ENCODE results near the gene SELPLG.
A peak's percentile ranks its signal among the peaks of the same experiment; 100 is the strongest.
"Not testable (repeated sequence)": the region's sequence is repeated elsewhere in the genome, so short reads cannot be mapped to it uniquely, and the experiment has no call there.

The SELPLG gene

DNA sequence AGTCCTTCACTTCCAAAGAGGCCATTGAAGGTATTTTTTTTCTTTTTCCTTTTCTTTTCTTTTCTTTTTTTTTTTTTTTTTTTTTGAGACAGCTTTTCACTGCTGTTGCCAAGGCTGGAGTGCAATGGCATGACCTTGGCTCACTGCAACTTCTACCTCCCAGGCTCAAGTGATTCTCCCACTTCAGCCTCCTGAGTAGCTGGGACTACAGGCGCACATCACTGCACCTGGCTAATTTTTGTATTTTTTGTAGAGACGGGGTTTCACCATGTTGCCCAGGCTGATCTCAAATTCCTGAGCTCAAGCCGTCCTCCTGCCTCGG lies 14.8 kb downstream of the SELPLG start:
- DNase-seq (ENCODE audit: low read depth in 2 of 2), result not testable (repeated sequence)

DNA sequence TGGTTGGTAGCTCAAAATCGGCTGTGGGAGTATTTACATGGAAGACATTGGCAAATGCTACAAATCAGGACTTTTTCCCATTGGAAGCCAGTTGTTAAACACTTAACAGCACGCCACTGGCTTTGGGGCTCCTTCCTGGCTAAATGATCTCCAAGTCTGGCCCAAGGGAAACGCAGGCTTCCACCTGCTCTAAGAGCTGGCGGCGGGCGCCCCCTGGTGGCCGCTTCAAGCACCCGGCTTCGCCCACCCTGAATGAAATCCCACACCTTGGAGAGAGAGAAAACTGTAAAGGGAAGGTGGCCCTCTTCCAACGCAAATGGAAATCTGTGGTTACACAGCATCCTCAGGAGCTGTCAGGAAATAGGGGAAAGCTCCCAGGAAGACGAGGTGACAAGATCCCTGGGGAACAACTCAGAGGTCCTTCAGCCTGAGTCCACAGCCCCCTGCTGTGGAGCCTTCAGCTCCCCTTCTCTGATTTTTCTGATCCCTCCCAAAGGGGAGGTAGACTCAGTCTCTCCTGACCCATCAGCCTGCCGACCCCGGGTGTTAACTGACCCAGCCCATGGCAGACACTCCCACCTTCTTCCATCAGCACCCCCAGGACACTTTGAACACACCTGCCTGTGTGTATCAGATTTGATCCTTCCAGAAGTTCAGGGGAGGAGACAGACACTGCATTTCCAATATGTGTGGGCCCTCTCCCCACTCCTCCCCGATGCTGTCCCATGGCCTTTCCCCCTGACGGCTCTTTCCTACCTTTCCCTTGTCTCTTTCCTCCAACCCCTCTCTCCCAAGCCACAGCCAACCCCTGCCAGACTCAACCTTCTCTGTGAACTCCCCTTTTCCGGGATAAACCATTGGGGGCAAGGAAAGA lies 15.4 kb downstream of the SELPLG start:
- DNase-seq (ENCODE audit: low read depth in 2 of 2), result peak in 1 of 2 donors; percentile 55

DNA sequence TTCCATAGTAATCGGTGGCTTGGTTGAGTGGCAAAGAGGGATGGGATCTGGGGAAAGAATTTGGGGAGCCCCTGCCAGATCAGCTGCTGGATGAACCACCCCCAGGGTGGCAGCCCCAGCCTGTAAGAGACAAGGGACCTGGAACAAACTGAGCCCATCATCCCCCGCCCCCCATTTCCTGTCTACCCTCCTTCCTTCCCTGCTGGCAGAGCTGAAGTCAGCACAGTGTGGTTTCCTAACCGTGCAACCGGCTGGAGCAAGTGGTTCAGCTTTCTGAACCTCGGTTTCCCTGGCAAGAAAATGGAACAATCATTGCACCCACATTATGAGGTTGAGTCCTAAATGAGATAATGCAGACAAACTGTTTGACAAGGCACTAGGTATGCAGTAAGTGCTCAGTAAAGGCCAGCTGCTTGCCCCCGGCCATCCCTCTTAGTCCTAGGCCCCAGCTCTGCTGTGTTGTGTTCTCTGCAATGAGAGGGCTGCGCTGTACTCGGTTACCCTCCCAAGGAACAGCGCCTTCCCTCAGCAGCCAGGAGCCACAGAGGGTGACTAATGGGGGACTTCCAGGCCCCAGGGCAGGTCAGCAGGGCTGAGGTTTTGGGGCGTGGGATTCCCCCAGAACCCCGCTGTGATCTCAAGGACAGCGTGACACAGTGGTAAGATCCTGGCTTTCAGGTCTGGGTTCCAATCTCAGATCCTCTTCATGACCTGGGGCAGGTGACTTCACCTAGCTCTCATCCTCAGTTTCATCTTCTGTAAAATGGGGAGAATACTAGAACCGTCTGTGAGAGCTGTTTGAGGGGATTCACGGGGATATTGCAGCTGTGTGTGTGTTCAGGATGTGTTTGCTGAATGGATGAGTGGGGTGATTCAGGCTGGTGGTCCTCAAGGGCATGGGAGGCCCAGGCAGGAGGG lies 16.5 kb downstream of the SELPLG start:
- peak; percentile 70 to 76 for DNase-seq (ENCODE audit: low read depth in 2 of 2)

DNA sequence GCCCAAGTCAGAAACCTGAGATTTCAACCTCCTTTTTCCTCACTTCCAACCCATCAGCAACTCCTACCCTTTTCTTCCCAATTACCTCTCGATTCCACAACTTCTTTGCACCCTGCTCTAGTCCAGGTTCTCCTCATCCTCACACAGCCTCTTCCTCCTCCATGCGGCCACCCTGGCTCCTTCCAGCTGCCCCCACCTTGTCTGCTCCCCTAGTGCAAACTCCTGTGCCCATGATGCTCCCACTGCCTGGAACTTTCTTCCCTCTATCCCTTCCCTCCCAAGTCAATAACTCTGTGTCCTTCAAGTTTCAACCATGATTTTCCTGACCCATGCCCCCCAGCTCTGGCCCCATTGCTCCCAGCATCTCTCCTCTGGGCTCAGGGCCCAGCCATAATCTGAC lies 17.3 kb downstream of the SELPLG start:
- no peak for DNase-seq (ENCODE audit: low read depth in 2 of 2)

DNA sequence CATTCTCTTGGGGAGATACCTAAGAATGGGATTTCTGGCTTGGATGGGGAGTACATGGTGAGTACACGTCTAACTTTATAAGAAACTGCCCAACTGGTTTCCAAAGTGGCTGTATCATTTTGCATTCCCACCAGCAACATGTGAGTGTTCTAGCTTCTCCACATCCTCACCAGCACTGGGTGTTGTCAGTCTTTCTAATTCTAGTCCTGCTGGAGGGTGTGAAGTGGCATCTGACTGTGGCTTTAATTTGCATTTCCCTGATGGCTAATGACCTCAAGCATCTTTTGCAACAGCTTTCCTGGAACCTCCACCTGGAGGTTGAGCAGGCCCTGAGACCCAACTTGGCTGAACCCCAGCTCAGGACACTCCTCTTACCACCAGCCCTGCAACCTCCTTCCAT lies 17.8 kb downstream of the SELPLG start:
- no peak for DNase-seq (ENCODE audit: low read depth in 2 of 2)

DNA sequence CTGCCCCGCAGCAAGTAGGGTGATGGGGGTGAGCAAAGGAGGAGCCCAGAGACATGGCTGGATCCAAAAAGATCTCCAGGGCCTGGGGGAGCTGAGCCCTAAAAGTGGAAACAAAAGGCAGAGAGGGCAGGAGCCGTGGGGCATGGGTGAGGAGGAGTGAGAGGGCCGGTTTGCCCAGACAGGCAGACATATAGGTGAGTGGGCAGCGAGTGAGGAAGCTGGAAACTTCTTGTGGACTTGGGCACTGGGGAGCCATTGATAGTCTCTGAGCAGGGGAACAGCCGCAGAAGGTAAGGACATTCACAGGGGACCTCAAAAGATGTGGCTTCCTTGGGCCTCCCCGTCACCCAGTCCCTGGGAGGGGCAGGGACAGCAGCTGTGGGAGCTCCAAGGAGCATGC lies 19.1 kb downstream of the SELPLG start:
- no peak for DNase-seq (ENCODE audit: low read depth in 2 of 2)

DNA sequence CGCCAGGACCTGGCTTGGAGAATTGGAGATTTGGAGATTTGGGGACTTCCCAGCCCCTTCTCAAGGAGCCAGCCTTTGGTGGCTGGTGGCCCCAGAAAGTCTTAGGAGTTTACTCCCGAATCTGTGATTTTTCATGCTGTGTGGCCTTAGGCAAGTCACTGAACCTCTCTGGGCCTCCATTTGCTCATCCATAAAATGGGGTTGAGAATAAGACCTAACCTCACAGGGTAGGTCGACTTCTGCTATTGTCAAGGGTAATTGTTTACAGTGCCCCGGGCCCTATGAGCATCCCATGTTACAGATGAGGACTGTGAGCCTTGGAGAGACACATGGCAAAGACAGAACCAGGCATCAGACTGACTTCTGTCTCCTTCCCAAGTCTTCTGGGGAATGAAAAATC lies 19.7 kb downstream of the SELPLG start:
- DNase-seq (ENCODE audit: low read depth in 2 of 2), result no peak

DNA sequence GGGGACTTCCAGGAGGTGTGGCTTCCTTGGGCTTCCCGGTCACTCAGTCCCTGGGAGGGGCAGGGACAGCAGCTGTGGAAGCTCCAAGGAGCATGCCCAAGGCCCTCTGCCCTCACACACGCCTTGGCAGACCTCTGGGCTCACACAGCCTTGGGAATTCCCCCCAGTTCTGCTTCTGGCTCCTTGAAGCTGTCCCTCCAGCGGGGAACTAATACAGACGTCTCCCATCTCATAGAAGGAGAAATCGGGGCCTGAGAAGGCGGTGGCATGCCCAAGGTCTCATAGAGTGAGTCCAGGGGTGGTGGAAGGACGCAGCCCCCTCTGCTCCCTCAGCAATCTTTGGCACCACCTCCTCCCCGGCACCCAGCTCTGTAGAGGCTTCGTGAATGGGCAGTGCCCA lies 20.1 kb downstream of the SELPLG start:
- no peak for DNase-seq (ENCODE audit: low read depth in 2 of 2)

DNA sequence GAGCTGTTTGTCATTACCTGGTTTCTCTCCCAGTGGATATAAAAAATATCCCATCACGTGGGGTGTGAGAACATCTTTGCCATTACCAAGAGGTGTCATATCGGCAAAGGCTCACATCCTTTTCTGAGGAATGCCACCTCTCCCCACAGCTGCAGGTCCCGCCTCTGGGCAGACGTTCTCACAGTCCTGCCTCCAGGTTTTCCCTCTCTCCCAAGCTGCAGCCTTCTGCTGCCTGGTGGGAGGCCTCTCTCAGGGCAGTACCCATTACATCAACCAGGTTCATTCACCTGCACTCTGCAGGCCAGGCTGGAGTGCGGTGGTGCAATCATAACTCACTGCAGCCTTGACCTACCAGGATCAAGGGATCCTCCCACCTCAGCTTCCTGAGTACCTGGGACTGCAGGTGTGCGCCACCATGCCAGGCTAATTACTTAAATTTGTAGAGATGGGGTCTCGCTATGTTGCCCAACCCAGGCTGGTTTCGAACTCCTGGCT lies 20.9 kb downstream of the SELPLG start:
- DNase-seq (ENCODE audit: low read depth in 2 of 2), result no peak

DNA sequence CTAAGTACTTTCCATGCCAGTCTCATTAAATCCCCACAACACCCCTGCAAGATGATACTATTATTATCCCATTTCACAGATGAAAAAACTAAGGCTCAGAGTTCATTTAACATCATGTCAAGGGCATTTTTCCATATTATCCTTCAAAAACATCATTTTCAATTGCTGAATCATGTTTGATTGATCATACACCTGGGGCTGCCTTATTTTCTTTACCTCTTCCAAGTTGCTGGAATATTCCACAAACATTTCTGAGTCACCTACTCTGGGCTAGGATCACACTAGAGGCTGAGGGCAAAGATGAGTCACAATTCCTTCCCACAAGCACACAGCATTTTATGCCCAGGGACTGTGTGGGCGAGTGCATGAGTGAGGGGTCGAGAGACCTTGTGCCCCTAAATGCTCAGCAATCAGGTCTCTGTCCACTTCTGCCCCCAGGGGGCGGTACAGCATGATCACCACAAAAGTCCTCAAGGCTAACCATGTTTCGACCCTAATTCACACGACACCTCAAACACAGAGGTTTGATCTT lies 21.7 kb downstream of the SELPLG start:
- peak; percentile 43 to 53 for DNase-seq (ENCODE audit: low read depth in 2 of 2)

DNA sequence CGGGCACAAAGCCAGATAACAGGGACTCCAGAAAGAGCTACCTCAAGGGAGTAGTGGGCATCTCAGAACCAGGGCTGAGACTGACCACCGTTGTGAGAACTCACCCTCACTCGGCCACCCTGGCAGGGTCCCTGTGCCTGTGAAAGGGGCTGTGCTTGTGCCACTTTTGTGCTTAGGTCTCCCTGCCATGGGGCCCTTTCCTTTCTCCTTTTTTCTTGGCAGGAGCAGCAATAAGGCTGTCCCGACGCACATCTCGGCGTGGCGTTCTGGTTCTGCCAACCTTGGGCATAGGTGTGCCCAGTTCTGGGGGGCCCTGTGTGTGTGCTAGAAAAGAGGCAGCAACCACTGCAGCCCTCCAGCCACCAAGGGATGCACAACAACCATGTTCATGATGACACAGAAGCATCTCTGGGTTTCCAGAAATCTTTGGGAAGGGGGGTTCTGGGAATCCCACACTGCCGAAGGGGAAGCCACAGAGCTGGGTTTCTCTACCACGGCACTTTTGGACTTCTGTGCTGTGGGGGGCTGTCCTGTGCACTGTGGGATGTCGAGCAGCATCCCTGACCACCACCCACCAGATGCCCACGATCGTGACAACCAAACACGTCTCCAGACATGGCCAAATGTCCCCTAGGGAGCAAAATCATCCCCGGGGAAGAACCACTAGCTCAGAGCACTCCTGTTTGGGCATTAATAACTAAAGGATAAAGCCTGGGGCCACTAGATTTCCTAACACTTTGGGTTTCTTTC lies 22.7 kb downstream of the SELPLG start:
- no peak for DNase-seq (ENCODE audit: low read depth in 2 of 2)

DNA sequence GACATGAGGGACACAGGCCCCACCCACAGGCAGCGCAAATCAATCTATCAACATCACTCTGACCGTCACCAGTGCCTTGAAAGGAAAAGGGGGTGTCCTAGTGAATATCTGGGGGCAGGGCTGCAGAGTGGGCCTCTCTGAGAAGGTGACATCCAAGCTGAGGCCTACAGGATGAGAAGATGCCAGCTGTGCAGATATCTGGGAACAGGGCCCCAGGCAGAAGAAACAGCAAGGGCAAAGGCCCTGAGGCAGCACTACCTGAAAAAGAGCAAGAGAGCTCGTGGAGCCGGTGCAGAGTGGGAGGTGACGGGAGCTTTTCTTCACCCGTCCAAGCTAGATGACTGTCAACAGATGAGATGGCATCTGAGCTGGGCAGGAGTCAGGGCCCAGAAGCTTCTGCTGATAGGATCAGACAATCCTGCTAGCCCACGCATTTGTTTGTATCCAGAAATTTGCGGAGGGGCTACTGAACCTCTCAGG lies 23.3 kb downstream of the SELPLG start:
- DNase-seq (ENCODE audit: low read depth in 2 of 2), result no peak

DNA sequence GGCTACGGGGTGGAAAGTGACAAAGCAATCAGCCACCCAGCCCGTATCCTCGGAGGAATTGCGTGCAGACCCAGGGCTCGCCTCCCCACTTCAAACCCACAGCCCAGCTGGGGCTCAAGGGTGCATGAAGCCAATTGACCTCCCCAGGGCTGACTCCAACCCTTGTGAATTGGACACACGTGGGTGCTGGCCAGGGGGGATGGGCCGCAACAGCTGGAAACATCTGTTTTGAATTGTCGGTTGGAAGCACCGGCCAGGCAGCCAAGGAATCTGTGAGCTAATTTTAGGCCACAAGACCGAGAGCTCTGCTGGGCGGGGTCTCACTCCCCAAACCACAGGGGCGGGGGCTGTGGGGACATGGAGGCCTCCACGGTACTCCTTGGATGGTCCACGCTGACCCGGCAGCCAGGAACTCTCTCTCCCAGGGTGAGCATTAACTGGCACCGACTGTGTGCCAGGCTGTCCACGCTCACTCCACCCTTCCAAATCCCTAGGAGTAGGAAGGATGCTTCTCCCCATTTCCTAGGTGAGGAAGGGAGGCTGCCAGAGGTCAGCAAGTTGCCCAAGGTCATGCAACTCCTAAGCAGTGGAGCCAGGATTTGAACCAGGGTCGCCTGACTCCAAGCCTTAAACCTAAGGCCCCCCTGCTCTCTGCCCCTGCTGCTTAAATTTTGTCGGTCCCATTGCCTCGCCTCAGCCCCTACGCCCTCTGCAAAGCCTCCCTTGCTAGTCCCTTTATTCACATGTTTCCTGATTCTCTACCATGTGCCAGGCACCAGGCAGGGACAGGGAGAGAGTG lies 24.0 kb downstream of the SELPLG start:
- no peak for DNase-seq (ENCODE audit: low read depth in 2 of 2)

DNA sequence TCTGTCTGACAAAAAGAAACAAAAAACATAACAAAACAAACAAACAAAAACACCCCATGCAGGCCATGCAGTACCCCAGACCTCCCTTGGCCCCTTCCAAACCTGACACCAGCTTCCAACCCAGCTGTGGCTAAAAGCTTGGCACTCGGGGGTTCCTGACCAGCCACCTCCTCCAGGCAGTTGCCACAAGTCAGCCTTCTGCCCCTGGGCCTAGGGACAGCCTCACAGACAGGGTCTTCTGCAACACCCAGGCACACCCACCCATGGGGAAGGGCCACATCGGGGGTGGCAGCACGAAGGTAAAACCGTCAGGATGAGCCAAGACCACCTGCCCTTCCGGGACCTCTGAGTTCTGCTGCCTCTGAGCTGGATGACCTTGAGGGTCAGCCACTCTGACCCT lies 25.1 kb downstream of the SELPLG start:
- DNase-seq (ENCODE audit: low read depth in 2 of 2), result no peak

DNA sequence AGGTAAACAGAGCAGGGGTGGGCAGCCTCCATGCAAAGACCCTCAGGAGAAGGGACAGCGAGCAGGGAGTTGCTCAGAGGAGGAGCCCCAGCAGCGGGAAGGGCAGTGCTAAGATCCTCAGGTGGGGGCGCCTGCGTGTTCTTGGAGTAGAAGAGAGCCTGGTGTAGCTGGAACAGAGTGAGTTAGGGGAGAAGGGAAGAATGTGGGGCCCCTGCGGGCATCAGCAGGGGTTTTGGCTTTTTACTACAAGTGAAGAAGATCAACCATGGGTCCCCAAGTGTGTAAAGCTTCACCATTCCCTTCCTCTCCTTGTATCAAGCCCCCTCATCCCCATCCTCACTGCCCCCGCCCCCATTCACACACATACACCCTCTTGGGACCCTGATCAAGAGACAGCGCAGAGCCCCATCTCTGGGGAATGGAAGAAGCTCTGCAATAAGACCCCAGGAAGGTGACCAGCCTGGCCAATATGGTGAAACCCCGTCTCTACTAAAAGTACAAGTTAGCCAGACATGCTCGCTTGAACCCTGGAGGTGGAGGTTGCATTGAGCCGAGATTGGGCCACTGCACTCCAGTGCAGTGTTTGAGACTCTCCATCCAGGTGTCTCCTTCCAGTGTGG lies 25.6 kb downstream of the SELPLG start:
- DNase-seq (ENCODE audit: low read depth in 2 of 2), result no peak

DNA sequence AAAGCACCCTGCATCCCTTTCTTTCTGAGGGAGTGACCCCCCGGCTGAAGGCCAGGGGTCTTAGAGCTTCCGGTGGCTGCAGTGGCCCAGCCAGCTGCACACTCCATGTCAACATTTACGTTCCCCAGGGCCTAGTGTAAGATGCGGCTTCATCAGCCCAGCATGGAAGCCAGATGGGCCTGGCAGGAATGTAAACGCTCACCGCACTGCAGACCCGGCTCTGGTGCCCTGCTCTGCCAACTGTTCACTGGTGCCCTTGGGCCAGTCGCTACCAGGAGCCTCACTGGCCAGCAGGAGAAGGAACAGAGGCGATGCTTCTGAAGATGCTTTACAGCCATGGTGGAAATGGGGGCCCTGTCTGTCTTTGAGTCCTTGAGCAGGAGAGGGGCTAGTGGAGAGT lies 27.2 kb downstream of the SELPLG start:
- no peak for DNase-seq (ENCODE audit: low read depth in 2 of 2)

DNA sequence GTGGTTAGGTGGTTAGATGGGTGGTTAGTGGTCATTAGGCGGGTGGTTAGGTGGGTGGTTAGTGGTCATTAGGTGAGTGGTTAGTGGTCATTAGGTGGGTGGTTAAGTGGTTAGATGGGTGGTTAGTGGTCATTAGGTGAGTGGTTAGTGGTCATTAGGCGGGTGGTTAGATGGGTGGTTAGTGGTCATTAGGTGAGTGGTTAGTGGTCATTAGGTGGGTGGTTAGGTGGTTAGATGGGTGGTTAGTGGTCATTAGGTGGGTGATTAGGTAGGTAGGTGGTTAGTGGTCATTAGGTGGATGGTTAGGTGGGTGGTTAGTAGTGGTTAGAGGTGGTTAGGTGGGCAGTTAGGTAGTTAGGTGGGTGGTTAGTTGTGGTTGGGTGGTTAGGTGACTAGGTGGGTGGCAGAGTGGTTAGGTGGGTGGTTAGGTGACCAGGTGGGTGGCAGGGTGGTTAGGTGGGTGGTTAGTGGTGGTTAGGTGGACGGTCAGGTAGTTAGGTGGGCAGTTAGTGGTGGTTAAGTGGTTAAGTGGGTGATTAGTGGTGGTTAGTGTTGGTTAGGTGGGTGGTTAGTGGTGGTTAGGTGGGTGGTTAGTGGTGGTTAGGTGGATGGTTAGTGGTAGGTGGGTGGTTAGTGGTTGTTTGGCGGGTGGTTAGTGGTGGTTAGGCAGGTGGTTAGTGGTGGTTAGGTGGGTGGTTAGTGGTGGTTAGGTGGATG lies 27.8 kb downstream of the SELPLG start:
- DNase-seq (ENCODE audit: low read depth in 2 of 2), result no peak

DNA sequence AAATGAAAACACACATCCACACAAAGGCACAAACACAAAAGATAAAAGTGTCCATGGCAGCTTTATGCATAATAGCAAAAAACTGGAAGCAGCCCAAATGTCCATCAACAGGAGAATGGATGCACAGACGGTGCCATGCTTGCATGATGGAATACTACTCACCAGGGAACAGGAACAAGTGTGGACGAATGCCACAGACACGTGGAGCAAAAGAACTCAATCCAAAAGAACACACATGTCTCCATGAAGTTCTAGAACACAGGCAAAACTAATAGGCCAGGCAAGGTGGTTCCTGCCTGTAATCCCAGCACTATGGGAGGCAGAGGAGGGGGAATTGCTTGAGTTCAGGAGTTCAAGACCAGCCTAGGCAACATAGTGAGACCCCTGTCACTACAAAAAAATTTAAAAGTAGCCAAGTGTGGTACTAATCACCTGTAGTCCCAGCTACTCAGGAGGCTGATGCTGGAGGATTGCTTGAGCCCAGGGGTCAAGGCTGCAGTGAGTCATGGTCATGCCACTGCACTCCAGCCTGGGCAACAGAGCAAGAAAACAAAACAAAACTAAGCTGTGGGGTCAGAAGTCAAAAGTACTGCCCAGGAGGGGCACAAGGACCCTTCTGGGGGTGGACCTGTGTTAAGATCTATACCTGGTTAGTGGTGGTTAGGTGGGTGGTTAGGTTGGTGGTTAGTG lies 28.5 kb downstream of the SELPLG start:
- DNase-seq (ENCODE audit: low read depth in 2 of 2), result no peak

All from stimulated activated CD8-positive, alpha-beta memory T cell treated with anti-CD3 and anti-CD28 coated beads, Interleukin-15, amount 100 ng/mL, for 4 hours (primary cell).